Activated CD8-positive, alpha-beta memory T cell treated with anti-CD3 and anti-CD28 coated beads, Interleukin-2, amount 10 ng/mL, durations not matched to agents 7 days and 5 days (primary cell): ENCODE results near the gene TBCK. TPM values are rescaled to one million over a fixed set of nuclear protein-coding genes. Genes with fewer than 3 reads are reported as not detected.

Experiments
- ATAC-seq: fragments of 150-1000 bp; cut with Tn5 transposase; one replicate; pipeline ENCODE4 v1.10.0; 2021; ENCODE audit warnings: moderate library complexity
- CTCF ChIA-PET: fragments of 350-600 bp; sonication (Branson Sonifier 250); formaldehyde crosslinking; loops from one replicate; lab custom pipeline; 2021; ENCODE audit warnings: antibody characterized with exemption; lab: Charles Lee
- DNase-seq: peaks from one replicate; pipeline ENCODE4 v3.0.0-alpha.2; 2020
- H3K27ac Mint-ChIP-seq: one replicate; pipeline ENCODE4 v1.8.0; 2021; ENCODE audit warnings: mild to moderate bottlenecking, mixed read lengths
- H3K27me3 Mint-ChIP-seq: one replicate; pipeline ENCODE4 v1.8.0; 2021; ENCODE audit warnings: mixed read lengths
- H3K36me3 Mint-ChIP-seq: one replicate; pipeline ENCODE4 v1.8.0; 2021; ENCODE audit warnings: mild to moderate bottlenecking, mixed read lengths
- H3K4me1 Mint-ChIP-seq: one replicate; pipeline ENCODE4 v1.8.0; 2021; ENCODE audit warnings: mixed read lengths
- H3K4me3 Mint-ChIP-seq: one replicate; pipeline ENCODE4 v1.8.0; 2021; ENCODE audit warnings: mild to moderate bottlenecking, moderate library complexity, mixed read lengths
- H3K9me3 Mint-ChIP-seq: one replicate; pipeline ENCODE4 v1.8.0; 2022; ENCODE audit warnings: low read depth, mixed read lengths
- total RNA-seq, 2 experiments: library from RNA; stranded (reverse); gene quantifications; one replicate each; pipeline ENCODE4 v1.2.3, GENCODE V29; 2021

TBCK gene
- total RNA-seq, 2 experiments from 2014 or later: 33.2 to 36.9 TPM

- no peaks in the 10 kb centered on the region for H3K27me3 Mint-ChIP-seq
- no peaks in the 10 kb centered on the region for H3K9me3 Mint-ChIP-seq
These were observed 18.6 kb downstream of the TBCK start for GRCh38 chr4:106297245-106298035.

GRCh38 chr4:106294062-106294461, 21.9 kb downstream of the TBCK start:
- no peak overlapping the region for H3K27ac Mint-ChIP-seq
- no peaks in the 10 kb centered on the region for H3K9me3 Mint-ChIP-seq
- DNase-seq: no peak
- H3K4me3 Mint-ChIP-seq: no peak overlapping the region
- no peak for ATAC-seq
- H3K36me3 Mint-ChIP-seq: peaks cover 19% of the 10 kb centered on the region
- H3K4me1 Mint-ChIP-seq: no peaks in the 10 kb centered on the region
- CTCF ChIA-PET: no interaction called here
- no peaks in the 10 kb centered on the region for H3K27me3 Mint-ChIP-seq

More at GRCh38 chr4:106297245-106298035, 18.6 kb downstream of the TBCK start:
- no peak for ATAC-seq
- peaks cover 26% of the 10 kb centered on the region for H3K36me3 Mint-ChIP-seq
- no peaks in the 10 kb centered on the region for H3K4me1 Mint-ChIP-seq
- DNase-seq: no peak
- H3K4me3 Mint-ChIP-seq: no peak overlapping the region
- no peak overlapping the region for H3K27ac Mint-ChIP-seq
- CTCF ChIA-PET: no interaction called here

- no peak for ATAC-seq
- Mint-ChIP-seq H3K36me3 (peaks cover 24% of the 10 kb centered on the region), H3K4me1 (no peaks in the 10 kb centered on the region), H3K4me3 (no peak overlapping the region), H3K27me3 (no peaks in the 10 kb centered on the region), H3K9me3 (no peaks in the 10 kb centered on the region), H3K27ac (no peak overlapping the region)
- DNase-seq: no peak
- CTCF ChIA-PET: no interaction called here
These were observed 24.3 kb downstream of the TBCK start for GRCh38 chr4:106291678-106292077.

GRCh38 chr4:106289737-106290136, 26.3 kb downstream of the TBCK start:
- Mint-ChIP-seq H3K27ac (no peak overlapping the region), H3K4me3 (no peak overlapping the region), H3K36me3 (peaks cover 15% of the 10 kb centered on the region), H3K9me3 (no peaks in the 10 kb centered on the region), H3K4me1 (no peaks in the 10 kb centered on the region), H3K27me3 (no peaks in the 10 kb centered on the region)
- DNase-seq (no peak), ATAC-seq (no peak)
- CTCF ChIA-PET: no interaction called here

DNA sequence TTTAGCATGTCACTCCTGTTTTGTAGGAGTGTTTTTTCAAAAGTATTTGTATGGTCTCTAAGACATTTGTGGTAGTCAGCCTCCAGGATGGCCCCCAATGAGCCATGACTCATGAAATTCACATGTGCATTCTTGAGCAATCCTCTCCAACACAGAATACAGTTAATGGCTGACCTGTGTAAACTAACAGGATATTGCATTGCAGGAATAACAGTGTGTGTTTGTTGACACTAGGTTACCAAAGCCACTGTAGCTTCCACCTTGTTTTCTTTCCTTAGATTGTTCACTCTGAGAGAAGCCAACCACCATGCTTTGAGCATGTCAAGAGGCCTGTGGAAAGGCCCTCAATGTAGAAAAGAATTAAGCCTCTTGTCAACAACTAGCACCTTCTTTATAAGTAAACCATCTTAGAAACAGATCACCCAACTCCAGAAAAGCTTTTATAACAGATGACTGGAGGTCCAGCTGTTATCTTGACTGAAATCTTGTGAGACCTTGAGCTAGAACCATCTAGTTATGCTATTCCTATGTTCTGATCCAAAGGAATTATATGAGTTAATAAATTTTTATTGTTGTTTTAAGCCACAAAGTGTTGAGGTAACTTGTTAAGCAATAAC, 28.5 kb downstream of the TBCK start:
- no peak for DNase-seq
- peaks cover 18% of the 10 kb centered on the region for H3K36me3 Mint-ChIP-seq
- CTCF ChIA-PET: interaction anchor here (1.0 kb wide), 1 partner anchor 12 kb away, joined by 3 read pairs; no protein-coding TSS in a partner anchor
- H3K4me3 Mint-ChIP-seq: no peak overlapping the region
- no peaks in the 10 kb centered on the region for H3K27me3 Mint-ChIP-seq
- H3K4me1 Mint-ChIP-seq: no peaks in the 10 kb centered on the region
- H3K9me3 Mint-ChIP-seq: no peaks in the 10 kb centered on the region
- no peak overlapping the region for H3K27ac Mint-ChIP-seq
- no peak for ATAC-seq

DNA sequence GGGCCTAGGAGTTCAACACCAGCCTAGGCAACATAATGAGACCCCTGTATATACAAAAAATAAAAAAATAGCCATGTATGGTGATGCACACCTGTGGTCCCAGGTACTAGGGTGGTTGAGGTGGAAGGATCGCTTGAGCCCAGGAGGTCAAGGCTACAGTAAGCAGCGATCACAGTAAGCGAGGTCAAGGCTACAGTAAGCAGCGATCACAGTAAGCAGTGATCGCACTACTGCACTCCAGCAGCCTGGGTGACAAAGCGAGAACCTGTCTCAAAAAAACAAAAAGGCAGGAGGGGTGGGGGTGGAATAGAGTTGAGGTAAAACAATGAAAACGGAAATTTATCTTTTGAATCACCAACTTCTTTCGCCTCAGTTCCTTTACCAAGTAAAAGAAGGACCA, 29.4 kb downstream of the TBCK start:
- Mint-ChIP-seq H3K36me3 (peaks cover 22% of the 10 kb centered on the region), H3K27ac (no peak overlapping the region), H3K4me1 (no peaks in the 10 kb centered on the region), H3K27me3 (no peaks in the 10 kb centered on the region), H3K4me3 (no peak overlapping the region), H3K9me3 (no peaks in the 10 kb centered on the region)
- DNase-seq (no peak), ATAC-seq (no peak)
- CTCF ChIA-PET: no interaction called here

- no peaks in the 10 kb centered on the region for H3K9me3 Mint-ChIP-seq
- CTCF ChIA-PET: interaction anchor here (0.6 kb wide), 1 partner anchor 39 kb away, joined by 3 read pairs; no protein-coding TSS in a partner anchor
These were observed 31.8 kb downstream of the TBCK start for GRCh38 chr4:106284227-106284626.

DNA sequence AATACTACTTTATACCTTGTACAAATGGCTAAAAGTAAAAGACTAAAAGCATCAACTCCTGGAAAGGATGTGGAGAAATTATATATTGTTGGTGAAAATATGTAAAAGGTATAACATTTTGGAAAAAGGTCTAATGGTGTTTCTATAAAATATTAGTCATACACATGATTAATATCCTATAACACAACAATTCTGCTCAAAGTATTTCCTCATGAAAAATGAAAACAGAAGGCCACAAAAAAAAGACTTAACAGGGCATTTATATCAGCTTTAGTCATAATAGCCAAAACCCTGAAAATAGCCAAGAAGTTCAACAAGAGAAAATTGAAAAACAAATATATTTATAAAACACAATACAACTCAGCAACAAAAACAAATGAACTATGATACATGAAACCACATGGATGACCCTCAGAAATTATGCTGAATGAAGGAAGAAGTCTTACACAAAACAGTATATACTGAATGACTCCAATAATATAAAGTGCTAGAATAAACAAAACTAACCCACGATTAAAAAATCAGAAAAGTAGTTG, 38.8 kb downstream of the TBCK start:
- H3K36me3 Mint-ChIP-seq: peaks cover 11% of the 10 kb centered on the region
- peaks cover 5% of the 10 kb centered on the region for H3K4me1 Mint-ChIP-seq
- no peak overlapping the region for H3K4me3 Mint-ChIP-seq
- CTCF ChIA-PET: no interaction called here
- H3K27me3 Mint-ChIP-seq: no peaks in the 10 kb centered on the region
- ATAC-seq (no peak), DNase-seq (no peak)
- H3K27ac Mint-ChIP-seq: no peak overlapping the region
- no peaks in the 10 kb centered on the region for H3K9me3 Mint-ChIP-seq

More at GRCh38 chr4:106284227-106284626, 31.8 kb downstream of the TBCK start:
- no peak for DNase-seq
- ATAC-seq: no peak
- no peaks in the 10 kb centered on the region for H3K4me1 Mint-ChIP-seq
- peaks cover 22% of the 10 kb centered on the region for H3K36me3 Mint-ChIP-seq
- no peaks in the 10 kb centered on the region for H3K27me3 Mint-ChIP-seq
- H3K4me3 Mint-ChIP-seq: no peak overlapping the region
- H3K27ac Mint-ChIP-seq: no peak overlapping the region

DNA sequence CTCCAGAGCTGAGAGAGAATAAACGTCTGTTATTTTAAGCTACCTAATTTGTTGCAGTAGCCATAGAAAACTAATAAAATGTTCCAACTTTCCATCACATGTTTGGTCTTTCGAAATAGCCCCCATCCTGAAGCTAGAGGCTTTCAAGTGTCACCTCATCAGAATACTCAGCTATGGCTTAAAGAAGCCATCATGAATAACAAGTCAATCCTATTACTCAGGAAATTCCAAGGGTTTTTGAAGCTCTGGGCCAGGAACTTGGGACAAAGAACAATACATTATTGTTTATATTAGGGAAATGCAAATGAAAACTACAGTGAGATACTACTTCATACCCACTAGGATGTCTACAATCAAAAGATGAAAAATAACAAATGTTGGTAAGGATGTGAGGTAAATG, 42.2 kb downstream of the TBCK start:
- Mint-ChIP-seq H3K9me3 (no peaks in the 10 kb centered on the region), H3K4me3 (no peak overlapping the region)
- CTCF ChIA-PET: no interaction called here

DNA sequence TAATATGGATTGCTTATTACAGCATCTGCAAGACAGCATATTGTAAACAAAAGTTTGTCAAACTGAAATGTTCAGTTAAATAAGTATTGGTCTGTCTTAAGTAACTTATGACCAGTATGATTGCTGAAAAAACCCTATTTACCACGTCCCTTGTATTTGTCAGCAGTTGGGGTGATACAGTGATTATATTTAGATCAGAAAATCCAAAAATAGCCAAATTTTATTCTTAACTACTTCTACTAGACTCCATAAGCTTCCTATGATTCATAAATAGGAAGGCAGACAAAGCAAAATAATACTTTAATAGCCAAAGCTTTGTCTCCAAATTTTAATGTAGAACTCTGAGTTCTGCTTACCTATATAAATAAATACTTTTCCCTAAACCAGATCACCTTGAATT, 45.3 kb downstream of the TBCK start:
- H3K4me3 Mint-ChIP-seq: no peak overlapping the region
- ATAC-seq: no peak
- CTCF ChIA-PET: interaction anchor here (1.0 kb wide), 1 partner anchor 10 kb away, joined by 3 read pairs; no protein-coding TSS in a partner anchor

More for the DNA sequence above, 42.2 kb downstream of the TBCK start:
- H3K4me1 Mint-ChIP-seq: peaks cover 8% of the 10 kb centered on the region
- ATAC-seq (no peak), DNase-seq (no peak)
- H3K27ac Mint-ChIP-seq: no peak overlapping the region
- peaks cover 6% of the 10 kb centered on the region for H3K36me3 Mint-ChIP-seq
- no peaks in the 10 kb centered on the region for H3K27me3 Mint-ChIP-seq

DNA sequence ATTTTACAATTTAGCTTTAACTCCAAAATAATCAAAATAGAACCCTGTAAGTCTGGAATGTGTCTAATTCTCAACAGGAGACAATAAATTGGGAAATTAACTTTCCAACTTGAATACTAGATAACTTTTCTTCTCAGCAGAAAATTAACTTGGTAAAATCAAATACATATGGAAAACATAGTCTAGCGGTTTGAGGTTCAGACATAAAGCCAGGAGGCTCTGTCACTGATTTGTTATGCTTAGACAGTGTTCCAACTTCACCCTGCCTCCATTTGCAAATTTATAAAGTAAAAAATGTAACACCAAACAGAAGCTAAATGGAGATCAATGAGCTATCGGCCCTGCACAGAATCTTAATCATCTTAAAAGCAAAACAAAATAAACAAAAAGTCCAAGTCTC, 46.3 kb downstream of the TBCK start:
- no peaks in the 10 kb centered on the region for H3K9me3 Mint-ChIP-seq
- CTCF ChIA-PET: no interaction called here
- H3K4me3 Mint-ChIP-seq: no peak overlapping the region
- no peak for ATAC-seq
- DNase-seq: no peak
- H3K36me3 Mint-ChIP-seq: peaks cover 6% of the 10 kb centered on the region
- no peak overlapping the region for H3K27ac Mint-ChIP-seq
- H3K27me3 Mint-ChIP-seq: no peaks in the 10 kb centered on the region
- peaks cover 16% of the 10 kb centered on the region for H3K4me1 Mint-ChIP-seq

More for the DNA sequence above, 45.3 kb downstream of the TBCK start:
- Mint-ChIP-seq H3K27ac (no peak overlapping the region), H3K4me1 (peaks cover 16% of the 10 kb centered on the region), H3K36me3 (peaks cover 6% of the 10 kb centered on the region), H3K9me3 (no peaks in the 10 kb centered on the region), H3K27me3 (no peaks in the 10 kb centered on the region)
- no peak for DNase-seq

GRCh38 chr4:106268786-106269185, 47.2 kb downstream of the TBCK start:
- CTCF ChIA-PET: no interaction called here
- no peak for ATAC-seq

GRCh38 chr4:106266201-106266600, 49.8 kb downstream of the TBCK start:
- Mint-ChIP-seq H3K9me3 (no peaks in the 10 kb centered on the region), H3K27ac (no peak overlapping the region), H3K27me3 (no peaks in the 10 kb centered on the region), H3K36me3 (no peaks in the 10 kb centered on the region), H3K4me3 (no peak overlapping the region), H3K4me1 (peaks cover 11% of the 10 kb centered on the region)
- CTCF ChIA-PET: interaction anchor here (1.1 to 1.5 kb wide), 5 partner anchors 22 to 104 kb away, joined by 3 to 4 read pairs (median 3); partner anchors contain the start of gene TBCK
- no peak for DNase-seq
- no peak for ATAC-seq

More at GRCh38 chr4:106268786-106269185, 47.2 kb downstream of the TBCK start:
- Mint-ChIP-seq H3K4me1 (peaks cover 11% of the 10 kb centered on the region), H3K4me3 (no peak overlapping the region), H3K9me3 (no peaks in the 10 kb centered on the region), H3K27ac (no peak overlapping the region), H3K27me3 (no peaks in the 10 kb centered on the region), H3K36me3 (peaks cover 3% of the 10 kb centered on the region)
- DNase-seq: no peak
